Activated T-cell treated with anti-CD3 and anti-CD28 coated beads, Interleukin-2, amount 50 U/mL, for 4 hours (primary cell): Measurements from ENCODE around the gene LRP3. TPM values are rescaled to one million over a fixed set of nuclear protein-coding genes. Genes with fewer than 3 reads are reported as not detected.
"Not testable (repeated sequence)": the region's sequence is repeated elsewhere in the genome, so short reads cannot be mapped to it uniquely, and the experiment has no call there.

Source experiments
- ATAC-seq, 2 donors: fragments of 200-7000 bp; cut with Tn5 transposase; one replicate each; pipeline ENCODE4 v1.10.0; 2021
- DNase-seq: peaks from one replicate; pipeline ENCODE4 v3.0.0-alpha.2; 2020
- H3K27me3 Mint-ChIP-seq: one replicate; pipeline ENCODE4 v1.8.0; 2021; ENCODE audit warnings: low read depth, mixed read lengths
- H3K36me3 Mint-ChIP-seq: one replicate; pipeline ENCODE4 v1.8.0; 2022; ENCODE audit warnings: mixed read lengths; ENCODE audit not compliant: insufficient read depth
- H3K4me1 Mint-ChIP-seq: one replicate; pipeline ENCODE4 v1.8.0; 2021; ENCODE audit warnings: low read depth, mixed read lengths
- H3K4me3 Mint-ChIP-seq: one replicate; pipeline ENCODE4 v1.8.0; 2021; ENCODE audit warnings: mild to moderate bottlenecking, moderate library complexity, mixed read lengths
- H3K9me3 Mint-ChIP-seq: one replicate; pipeline ENCODE4 v1.8.0; 2021; ENCODE audit warnings: mixed read lengths
- total RNA-seq, 3 donors: library from RNA; stranded (reverse); gene quantifications; one replicate each; pipeline ENCODE4 v1.2.1, GENCODE V29; 2021

Gene LRP3
- total RNA-seq, 3 donors from 2014 or later: 0.14 to 0.84 (median 0.71) TPM

- Mint-ChIP-seq H3K27me3 (peaks cover 3% of the 10 kb centered on the region), H3K9me3 (no peaks in the 10 kb centered on the region), H3K36me3 (no peaks in the 10 kb centered on the region), H3K4me3 (no peak overlapping the region), H3K4me1 (no peaks in the 10 kb centered on the region)
- ATAC-seq (no peak), DNase-seq (no peak)
These were observed 8.7 kb downstream of the LRP3 start for GRCh38 chr19:33202546-33203507.

GRCh38 chr19:33203529-33203928, 9.4 kb downstream of the LRP3 start:
- Mint-ChIP-seq H3K27me3 (peaks cover 3% of the 10 kb centered on the region), H3K9me3 (no peaks in the 10 kb centered on the region), H3K36me3 (no peaks in the 10 kb centered on the region), H3K4me1 (no peaks in the 10 kb centered on the region), H3K4me3 (no peak overlapping the region)
- no peak for DNase-seq
- ATAC-seq: no peak

GRCh38 chr19:33204136-33204973, 10.2 kb downstream of the LRP3 start:
- Mint-ChIP-seq H3K4me3 (no peak overlapping the region), H3K4me1 (no peaks in the 10 kb centered on the region), H3K9me3 (no peaks in the 10 kb centered on the region), H3K27me3 (no peaks in the 10 kb centered on the region), H3K36me3 (no peaks in the 10 kb centered on the region)
- DNase-seq (no peak), ATAC-seq (no peak)

GRCh38 chr19:33205110-33205509, 11.0 kb downstream of the LRP3 start:
- no peak for DNase-seq
- no peaks in the 10 kb centered on the region for H3K27me3 Mint-ChIP-seq
- H3K36me3 Mint-ChIP-seq: no peaks in the 10 kb centered on the region
- no peak overlapping the region for H3K4me3 Mint-ChIP-seq
- H3K9me3 Mint-ChIP-seq: no peaks in the 10 kb centered on the region
- no peak for ATAC-seq
- H3K4me1 Mint-ChIP-seq: no peaks in the 10 kb centered on the region

- DNase-seq: no peak
- no peaks in the 10 kb centered on the region for H3K27me3 Mint-ChIP-seq
- no peaks in the 10 kb centered on the region for H3K4me1 Mint-ChIP-seq
- H3K4me3 Mint-ChIP-seq: no peak overlapping the region
- H3K36me3 Mint-ChIP-seq: no peaks in the 10 kb centered on the region
- H3K9me3 Mint-ChIP-seq: no peaks in the 10 kb centered on the region
- ATAC-seq: no peak
These were observed 11.6 kb downstream of the LRP3 start for GRCh38 chr19:33205531-33206260.

- Mint-ChIP-seq H3K27me3 (no peaks in the 10 kb centered on the region), H3K4me1 (no peaks in the 10 kb centered on the region), H3K9me3 (no peaks in the 10 kb centered on the region), H3K36me3 (no peaks in the 10 kb centered on the region), H3K4me3 (no peak overlapping the region)
- ATAC-seq: no peak
- no peak for DNase-seq
These were observed 12.3 kb downstream of the LRP3 start for GRCh38 chr19:33206261-33207039.

GRCh38 chr19:33207040-33207620, 13.0 kb downstream of the LRP3 start:
- Mint-ChIP-seq H3K36me3 (no peaks in the 10 kb centered on the region), H3K9me3 (no peaks in the 10 kb centered on the region), H3K4me3 (no peak overlapping the region), H3K4me1 (no peaks in the 10 kb centered on the region), H3K27me3 (no peaks in the 10 kb centered on the region)
- DNase-seq: no peak
- ATAC-seq: no peak

GRCh38 chr19:33207903-33208302, 13.8 kb downstream of the LRP3 start:
- Mint-ChIP-seq H3K27me3 (no peaks in the 10 kb centered on the region), H3K9me3 (no peaks in the 10 kb centered on the region), H3K4me1 (no peaks in the 10 kb centered on the region), H3K4me3 (no peak overlapping the region), H3K36me3 (no peaks in the 10 kb centered on the region)
- no peak for DNase-seq
- ATAC-seq: no peak

- no peak for ATAC-seq
- H3K36me3 Mint-ChIP-seq: no peaks in the 10 kb centered on the region
- H3K4me3 Mint-ChIP-seq: no peak overlapping the region
- H3K4me1 Mint-ChIP-seq: no peaks in the 10 kb centered on the region
- no peak for DNase-seq
- H3K9me3 Mint-ChIP-seq: no peaks in the 10 kb centered on the region
- no peaks in the 10 kb centered on the region for H3K27me3 Mint-ChIP-seq
These were observed 14.3 kb downstream of the LRP3 start for GRCh38 chr19:33208371-33208895.

GRCh38 chr19:33208904-33209849, 15.0 kb downstream of the LRP3 start:
- H3K9me3 Mint-ChIP-seq: no peaks in the 10 kb centered on the region
- H3K4me1 Mint-ChIP-seq: no peaks in the 10 kb centered on the region
- H3K4me3 Mint-ChIP-seq: no peak overlapping the region
- ATAC-seq (no peak), DNase-seq (no peak)
- no peaks in the 10 kb centered on the region for H3K36me3 Mint-ChIP-seq
- no peaks in the 10 kb centered on the region for H3K27me3 Mint-ChIP-seq

- H3K36me3 Mint-ChIP-seq, H3K27me3 Mint-ChIP-seq, H3K4me1 Mint-ChIP-seq, DNase-seq, H3K4me3 Mint-ChIP-seq, H3K9me3 Mint-ChIP-seq, ATAC-seq: not testable (repeated sequence)
These were observed 15.7 kb downstream of the LRP3 start for GRCh38 chr19:33209850-33210230.

GRCh38 chr19:33210266-33210940, 16.3 kb downstream of the LRP3 start:
- Mint-ChIP-seq H3K27me3 (no peaks in the 10 kb centered on the region), H3K36me3 (no peaks in the 10 kb centered on the region), H3K4me1 (no peaks in the 10 kb centered on the region), H3K4me3 (no peak overlapping the region), H3K9me3 (no peaks in the 10 kb centered on the region)
- DNase-seq (no peak), ATAC-seq (no peak)
